Hematopoietic multipotent progenitor cell treated with erythropoietin and hydrocortisone succinate and interleukin-3 and kit ligand, for 15 days (in vitro differentiated cells): Measurements from ENCODE around the gene OAS2.

Experiments
- DNase-seq: peaks from one replicate; pipeline ENCODE4 v3.0.0-alpha.2; 2015; ENCODE audit warnings: low spot score

OAS2 gene

GRCh38 chr12:113058553-113058952 is 80.2 kb downstream of the OAS2 start:
- no peak for DNase-seq

GRCh38 chr12:113059071-113059595 is 80.8 kb downstream of the OAS2 start:
- no peak for DNase-seq

GRCh38 chr12:113060336-113060960 is 82.1 kb downstream of the OAS2 start:
- DNase-seq: no peak

- no peak for DNase-seq
Measured at GRCh38 chr12:113061061-113061694, 82.9 kb downstream of the OAS2 start.
